ENCODE data around the gene SLC9C1.

SLC9C1 gene

DNA sequence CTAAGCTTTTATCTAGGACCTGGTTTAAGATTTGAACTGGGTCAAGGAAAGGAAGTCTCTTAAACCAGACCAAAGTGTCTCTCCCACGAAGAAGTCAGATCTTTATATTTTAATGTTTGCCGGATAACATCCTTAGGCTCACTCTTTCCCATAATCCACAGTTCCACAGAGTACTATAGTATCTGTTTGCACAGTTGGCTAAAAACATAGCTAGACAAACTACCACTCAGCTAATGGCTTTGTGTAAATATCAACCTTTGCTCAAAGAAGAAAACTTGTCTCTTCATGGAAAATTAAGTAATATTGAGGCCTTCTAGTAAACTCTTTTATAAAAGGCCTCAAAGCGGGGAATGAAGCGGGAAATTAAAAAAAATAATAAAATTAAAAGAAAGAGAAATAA is 13.5 kb upstream of the SLC9C1 start:
- no peak for DNase-seq (ENCODE audit: low spot score)

DNA sequence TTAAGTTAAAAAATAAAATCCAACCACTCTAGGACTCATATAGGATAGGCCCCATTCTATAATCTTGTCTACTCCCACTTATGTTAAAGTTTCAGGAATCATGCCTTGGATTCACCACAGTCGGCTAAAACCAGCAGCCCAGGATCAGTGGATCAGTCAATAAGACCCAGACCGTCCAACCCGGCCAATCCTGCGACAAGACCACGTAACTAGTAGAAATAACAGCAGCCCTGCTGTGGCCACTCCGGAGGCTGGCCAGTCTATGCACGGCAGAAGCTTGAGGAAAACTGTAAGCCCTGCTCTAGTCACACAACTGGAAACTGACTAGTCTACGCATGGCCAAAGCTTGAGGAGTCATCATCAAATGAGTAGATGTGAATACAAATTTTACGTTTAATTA is 12.8 kb upstream of the SLC9C1 start:
- DNase-seq (ENCODE audit: low spot score): no peak

DNA sequence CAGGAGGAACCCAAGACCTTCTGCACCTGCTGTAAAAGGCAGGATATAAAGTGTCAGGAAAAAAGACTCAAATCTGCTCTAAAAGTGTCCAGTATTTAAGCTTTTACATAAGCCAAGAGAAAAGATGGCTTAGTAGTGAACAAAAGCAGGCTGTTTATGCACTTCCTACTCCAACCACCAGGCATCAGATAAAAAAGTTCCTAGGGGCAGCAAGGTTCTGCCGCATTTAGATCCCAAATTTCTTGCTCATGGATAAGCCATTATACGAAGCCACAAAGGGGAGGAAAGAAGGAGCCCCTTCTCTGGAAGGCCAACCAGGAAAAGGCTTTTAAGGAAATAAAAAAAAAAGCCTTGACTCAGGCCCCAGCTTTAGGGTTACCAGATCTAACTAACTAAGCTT is 10.6 kb upstream of the SLC9C1 start:
- DNase-seq (ENCODE audit: low spot score): no peak

DNA sequence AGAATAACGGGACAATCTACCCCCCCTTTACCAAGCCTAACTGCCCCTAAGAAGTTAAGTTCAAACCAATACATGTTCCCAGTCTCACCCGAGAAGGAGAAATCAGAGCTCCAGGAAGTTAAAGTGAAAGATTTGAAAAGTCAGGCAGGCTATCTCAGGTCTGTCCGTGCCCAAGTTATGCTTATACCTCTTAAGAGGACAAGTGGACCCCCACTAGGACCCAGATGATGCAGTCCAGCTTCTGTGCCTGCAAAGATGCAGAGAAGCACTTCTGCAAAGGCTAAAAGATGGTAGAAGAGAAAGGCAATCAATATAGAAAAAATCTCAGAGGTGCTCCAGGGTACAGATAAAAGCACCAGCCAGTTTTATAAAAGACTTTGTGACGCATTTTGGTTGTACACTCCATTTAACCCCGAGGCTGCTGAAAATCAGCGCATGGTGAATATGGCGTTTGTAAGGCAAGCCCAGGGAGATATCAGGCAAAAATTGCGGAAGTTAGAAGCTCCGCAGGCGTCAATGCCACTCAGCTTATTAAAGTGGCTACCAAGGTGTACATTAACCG is 9.8 kb upstream of the SLC9C1 start:
- DNase-seq (ENCODE audit: low spot score): peak; percentile 37

DNA sequence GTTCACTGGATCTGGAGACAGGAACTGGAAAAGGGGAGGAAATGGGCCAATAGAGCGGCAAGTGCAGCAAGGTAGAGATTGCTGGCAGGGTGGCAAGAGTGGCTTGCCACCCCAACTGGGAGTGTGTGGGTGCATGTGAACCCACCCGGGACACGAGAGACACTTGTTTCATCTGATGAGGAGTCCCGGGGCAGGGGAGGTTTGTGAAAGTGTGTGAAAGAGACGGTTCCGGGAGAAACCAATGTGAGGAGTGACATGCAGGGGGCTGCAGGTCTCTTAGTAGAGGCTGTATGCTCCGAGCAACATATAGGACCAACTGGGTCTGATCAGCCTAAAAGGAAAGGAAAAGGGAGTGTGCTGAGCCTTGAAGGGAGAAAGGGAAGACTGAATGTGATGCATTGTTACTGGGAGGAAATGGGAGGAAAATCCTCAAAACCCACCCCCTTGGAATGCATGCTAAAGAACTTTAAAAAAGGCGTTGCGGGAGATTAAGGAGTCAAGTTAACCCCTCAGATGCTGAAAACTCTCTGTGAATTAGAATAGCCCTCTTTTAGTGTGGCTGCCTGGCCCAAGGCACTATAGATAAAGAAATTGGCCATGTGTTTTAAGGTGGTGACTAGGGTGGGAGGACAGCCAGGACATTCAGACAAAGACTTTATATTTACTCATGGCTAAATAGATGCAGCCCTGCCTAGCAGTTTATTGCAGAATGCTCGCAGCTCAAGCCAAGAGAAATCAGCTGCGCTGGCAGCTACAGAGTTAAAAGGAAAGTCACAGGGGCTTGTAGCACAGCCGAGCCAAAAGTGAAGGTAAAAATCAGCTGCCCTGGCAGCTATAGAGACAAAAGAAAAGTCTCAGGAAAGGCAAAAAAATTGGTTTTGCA is 9.1 kb upstream of the SLC9C1 start:
- DNase-seq (ENCODE audit: low spot score): peak; percentile 36

DNA sequence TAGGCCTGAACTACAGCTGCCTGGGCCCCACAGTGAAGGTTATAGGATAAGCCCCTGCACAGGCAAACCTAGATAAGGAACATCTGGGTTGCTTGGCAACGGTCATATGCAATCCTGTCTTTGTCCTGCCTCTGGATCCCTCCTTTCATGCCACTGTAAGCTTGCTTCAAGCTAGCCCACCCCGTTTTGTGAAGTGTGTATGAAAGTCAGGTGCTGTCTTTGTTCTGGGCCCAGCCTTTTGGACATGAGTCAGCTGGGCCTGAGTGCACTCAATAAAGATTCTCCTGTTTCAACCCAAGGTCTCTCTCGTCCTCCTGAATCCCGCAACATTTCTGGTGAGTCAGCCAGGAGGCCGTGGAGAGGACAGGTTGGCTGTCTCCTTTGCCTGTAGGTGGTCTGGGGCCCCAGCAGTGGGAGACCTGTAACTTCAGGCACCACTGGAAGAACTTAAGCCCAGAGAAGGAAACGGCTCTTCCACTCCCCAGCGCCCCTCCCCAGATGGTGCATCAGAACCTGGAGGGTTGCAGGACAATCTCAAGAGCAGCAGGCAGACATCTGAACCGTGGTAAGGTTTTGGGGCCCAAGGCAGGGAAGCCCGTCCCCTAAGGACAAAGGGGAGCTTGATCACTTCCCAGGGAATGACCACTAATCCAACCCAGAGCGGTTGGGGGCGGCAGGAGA is 8.3 kb upstream of the SLC9C1 start:
- DNase-seq (ENCODE audit: low spot score): peak; percentile 78

DNA sequence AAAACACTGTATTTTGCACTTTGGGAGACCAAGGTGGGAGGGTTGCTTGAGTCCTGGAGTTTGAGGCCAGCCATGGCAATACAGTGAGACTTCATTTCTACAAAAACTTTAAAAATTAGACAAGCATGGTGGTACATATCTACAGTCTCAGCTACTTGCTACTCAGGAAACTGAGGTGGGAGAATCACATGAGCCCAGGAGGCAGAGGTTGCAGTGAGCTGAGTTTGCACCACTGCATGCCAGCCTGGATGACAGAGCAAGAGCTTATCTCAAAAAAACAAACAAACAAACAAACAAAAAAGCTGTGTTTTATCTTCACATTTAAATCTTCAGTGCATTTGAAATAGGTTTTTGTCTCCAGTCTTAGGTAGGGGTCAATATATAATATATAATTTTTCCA is 4.8 kb upstream of the SLC9C1 start:
- no peak for DNase-seq (ENCODE audit: low spot score)

DNA sequence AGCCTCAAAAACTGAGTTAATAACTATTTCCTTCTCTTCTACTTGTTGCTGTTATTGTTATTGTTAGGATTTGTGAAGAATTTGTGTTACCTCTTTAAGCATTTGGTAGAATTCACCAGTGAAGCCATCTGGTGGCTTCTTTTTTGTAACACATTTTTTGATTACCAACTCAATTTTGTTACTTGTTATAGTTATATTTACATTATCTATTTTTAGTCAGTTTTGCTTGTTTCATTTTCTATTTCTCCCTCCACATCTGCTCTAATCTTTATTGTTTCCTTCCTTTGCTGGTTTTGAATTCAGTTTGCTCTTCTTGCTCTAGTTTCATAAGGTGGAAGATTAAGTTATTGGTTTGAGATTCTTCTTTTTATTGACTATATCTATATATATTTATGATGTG is 3.7 kb upstream of the SLC9C1 start:
- no peak for DNase-seq (ENCODE audit: low spot score)

DNA sequence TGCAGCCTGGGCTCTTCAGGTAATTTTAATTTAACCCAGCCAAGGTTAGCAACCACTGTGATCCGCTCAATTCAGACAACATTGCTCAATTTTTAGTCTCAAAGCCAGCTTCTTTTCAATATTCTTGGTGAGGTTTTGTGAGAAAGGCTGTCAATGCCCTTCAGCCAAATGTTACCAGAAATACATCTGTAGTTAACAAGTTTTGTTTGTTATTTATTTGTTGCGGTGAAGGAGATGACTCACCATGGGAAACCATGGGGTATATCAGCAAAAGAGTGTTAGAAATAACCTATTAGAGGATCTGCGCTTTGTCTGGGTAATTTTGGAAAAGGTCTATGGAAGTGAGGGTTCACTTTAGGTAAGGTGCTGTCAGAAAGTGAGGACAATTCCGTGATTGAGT is 5.0 kb downstream of the SLC9C1 start:
- DNase-seq (ENCODE audit: low spot score): no peak

DNA sequence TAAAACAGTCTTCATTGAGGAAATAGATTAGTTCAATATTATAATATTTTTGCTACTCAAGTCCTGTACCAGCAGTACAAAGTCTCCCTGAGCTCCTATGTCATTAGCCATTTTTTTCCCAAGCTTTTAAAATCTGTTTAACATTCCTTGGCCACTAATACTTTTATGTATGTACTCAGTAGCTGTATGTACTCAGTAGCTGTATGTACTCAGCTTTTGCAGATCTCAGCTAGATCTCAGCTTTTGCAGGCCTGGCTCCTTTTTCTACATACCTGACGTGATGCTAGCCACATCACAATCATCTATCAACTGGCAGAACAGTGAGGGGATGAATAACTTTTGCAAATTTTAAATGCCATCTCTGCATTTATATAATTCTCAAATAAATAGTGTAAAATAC is 13.8 kb downstream of the SLC9C1 start:
- no peak for DNase-seq (ENCODE audit: low spot score)

DNA sequence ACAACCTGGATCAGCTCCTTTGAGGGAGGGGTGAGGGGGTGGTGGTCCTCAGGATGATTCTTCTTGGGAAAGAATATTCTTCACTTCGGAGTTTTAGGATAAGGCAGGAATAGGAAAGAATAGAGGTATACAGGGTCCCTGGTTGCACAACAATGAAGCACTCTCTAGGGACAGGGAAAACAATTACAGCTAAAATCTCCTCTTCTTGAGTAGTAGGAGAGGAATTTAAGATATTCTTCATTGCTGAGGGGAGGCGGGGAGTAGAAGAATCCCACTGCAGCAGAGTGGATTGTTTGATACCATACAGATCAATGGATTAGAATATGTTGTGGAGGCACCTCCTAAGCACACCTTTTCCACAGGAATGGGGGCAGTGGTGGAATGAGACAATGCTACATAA is 20.5 kb downstream of the SLC9C1 start:
- no peak for DNase-seq (ENCODE audit: low spot score)

DNA sequence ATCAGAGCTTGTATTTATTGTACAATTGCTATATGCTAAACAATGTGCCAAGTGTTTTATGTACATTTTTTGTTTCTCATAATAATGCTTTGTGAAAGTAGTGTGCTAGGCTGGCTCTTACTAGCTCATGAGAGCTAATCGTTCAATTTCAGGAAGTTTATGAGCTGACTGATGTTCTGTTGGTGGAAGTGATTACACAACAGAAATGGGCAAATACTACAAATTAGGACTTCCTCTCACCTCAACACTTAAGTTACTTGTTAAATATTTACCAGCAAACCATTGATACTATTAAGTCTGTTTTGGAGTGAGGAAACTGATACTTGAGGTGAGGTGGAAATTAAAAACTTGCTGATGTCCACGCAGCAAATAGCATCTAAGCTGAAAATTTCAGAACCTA is 32.3 kb downstream of the SLC9C1 start:
- DNase-seq (ENCODE audit: low spot score): no peak

DNA sequence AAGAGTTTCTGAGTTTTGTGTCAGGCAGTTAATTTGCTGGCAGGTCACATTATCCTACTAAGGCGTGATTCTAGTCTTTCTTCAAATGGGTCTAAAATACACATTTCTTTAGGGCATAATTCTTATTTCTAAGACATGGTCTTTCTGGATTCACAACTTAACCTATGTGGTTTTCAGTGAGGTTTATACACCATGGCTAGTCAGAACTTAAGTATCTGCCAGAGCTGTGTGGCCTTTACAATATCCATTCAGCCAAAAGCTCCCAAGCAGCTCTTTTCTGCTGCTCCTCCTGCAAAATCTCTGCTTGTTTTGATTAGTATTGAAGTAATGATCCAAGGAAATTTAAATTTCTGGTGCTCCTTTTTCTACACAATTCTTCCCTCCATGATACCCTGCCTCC is 33.5 kb downstream of the SLC9C1 start:
- no peak for DNase-seq (ENCODE audit: low spot score)

DNA sequence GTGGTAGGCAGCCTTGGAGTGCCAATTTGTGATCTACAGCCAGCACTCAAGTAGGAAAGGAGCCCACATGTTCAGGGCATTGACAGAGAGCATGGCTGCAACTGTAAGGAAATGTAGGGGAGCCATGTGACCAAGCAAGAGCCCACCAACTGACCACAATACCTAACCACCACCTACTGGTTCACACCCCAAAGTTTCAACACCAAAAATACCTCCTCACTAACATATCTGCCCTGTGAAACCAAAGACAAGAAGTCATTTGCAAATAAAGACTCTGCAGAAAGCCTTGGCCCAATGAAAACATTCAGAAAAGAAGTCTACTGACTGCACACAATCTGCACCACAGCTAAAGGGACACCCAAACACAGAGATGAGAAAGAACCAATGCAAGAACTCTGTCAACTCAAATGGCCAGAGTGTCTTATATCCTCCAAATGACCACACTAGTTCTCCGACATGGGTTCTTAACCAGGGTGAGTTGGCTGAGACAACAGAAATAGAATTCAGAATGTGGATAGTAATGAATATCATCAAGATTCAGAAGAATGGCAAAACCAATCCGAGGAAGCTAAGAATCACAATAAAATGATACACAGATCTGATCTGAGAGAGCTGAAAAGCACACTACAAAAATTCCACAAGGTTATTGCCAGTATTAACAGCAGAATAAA is 40.6 kb downstream of the SLC9C1 start:
- DNase-seq (ENCODE audit: low spot score): no peak

DNA sequence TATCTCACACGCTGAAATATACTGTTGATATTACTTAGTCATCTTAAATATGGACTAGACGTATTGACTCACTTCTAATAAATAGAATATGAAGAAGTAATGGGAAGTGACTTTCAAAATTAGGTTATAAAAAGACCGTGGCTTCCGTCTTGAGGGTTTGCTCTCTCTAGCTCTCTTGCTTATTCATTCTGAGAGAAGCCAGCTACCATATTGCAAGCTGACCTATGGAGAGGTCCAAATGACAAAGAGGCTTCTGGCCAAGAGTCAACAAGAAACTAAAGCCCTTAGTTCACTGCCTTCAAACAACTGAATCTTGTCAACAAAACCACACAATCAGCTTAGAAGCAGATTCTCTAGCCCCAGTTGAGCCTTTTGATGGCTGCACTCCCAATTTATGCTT is 46.1 kb downstream of the SLC9C1 start:
- DNase-seq (ENCODE audit: low spot score): no peak

DNA sequence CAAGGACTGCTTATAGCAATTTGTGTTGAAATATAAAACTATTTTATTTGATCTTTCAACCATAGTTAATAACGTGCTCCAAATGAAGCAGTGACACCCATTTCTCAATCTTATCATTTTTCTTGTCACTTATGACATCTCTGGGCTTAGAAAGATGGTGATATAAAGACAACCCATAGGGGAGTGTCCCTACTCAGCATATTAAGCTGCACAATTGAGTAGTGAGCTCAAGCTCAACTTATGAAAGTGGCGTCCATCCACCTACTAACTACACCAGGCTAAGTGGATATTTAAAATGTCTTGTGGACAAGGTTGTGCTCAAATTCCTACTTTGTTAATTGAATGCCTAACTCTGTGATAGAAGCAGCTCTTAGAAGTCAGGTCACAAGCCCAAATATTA is 46.7 kb downstream of the SLC9C1 start:
- no peak for DNase-seq (ENCODE audit: low spot score)

DNA sequence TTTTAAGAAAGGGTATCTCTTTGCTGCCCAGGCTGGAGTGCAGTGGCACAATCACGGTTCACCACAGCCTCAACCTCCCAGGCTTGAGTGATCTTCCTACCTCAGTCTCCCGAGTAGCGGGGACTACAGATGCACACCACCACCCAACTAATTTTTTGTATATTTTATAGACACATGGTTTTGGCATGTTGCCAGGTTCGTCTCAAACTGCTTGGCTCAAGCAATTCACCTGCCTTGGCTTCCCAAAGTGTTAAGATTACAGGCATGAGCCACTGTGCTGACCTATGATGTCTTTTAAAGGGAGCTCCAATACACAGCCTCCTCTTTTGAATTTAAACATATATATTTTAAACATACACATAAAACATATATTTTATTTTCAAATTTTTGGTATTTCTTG is 60.9 kb downstream of the SLC9C1 start:
- no peak for DNase-seq (ENCODE audit: low spot score)

DNA sequence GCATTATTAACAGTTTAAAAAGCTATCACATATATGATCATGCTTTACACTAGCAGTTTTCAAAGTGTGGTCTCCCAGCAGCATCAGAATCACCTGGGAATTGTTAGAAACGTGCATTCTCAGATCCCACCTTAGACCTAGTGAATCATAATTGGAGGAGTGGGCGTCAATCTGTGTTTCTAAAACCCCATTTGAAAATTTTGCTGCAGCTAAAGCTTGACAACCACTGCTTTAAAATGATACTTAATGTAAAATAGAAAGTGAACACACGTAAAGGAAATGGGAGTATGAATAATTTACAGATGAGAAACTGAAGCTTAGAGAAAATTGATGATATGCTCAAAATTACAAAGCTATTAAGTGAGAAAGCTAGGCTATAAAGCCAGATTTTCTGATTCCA is 62.3 kb downstream of the SLC9C1 start:
- DNase-seq (ENCODE audit: low spot score): no peak

DNA sequence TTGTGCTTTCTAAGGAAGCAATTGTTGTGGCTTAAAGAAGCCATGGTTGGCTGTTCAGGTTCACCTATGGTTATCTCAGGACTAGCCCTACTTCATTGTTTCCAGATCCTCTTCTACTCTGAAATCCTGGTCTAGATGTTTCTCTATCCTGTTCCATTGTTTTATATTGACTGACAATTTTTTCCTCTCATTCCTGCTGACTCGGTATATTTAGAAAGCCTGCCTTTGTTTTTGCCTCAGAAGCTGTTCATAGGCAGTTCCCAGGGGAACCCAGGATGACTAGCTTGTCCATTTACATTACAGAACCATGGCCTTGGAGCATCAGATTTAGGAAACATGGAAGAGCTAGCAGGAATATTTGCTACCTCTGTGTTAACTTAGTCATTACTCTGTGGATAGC is 64.0 kb downstream of the SLC9C1 start:
- no peak for DNase-seq (ENCODE audit: low spot score)

DNA sequence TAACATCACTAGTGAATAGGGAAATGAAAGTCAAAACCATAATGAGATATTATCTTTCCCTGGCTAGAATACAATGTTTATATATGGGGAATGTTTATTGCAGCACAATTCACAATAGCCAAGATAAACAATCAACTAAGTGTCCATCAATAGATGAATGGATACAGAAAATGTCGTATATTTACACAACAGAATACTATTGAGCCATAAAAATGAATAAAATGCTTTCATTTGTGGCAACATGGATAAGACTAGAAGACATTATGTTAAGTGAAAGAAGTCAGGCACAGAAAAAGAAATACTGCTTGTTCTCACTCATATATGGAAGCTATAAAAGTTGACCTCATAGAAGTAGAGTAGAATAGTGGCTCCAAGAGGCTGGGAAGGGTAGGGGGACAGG is 65.2 kb downstream of the SLC9C1 start:
- DNase-seq (ENCODE audit: low spot score): no peak

DNA sequence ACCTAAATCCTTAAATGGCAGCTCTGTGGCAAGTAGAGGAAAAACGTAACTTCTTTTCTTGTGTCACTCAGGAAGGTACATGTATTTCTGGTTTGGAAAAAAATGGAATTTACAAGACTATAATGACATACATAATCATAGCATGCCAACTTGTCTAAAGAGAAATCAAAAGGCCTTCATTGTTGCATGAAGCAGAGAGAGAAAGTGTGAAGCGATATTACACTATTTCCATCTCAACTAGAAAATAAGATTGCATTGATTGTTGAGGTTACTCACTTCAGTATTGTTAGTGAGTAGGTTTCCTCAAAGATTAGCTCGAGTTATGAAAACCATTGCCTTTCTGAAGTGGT is 93.7 kb downstream of the SLC9C1 start:
- no peak for DNase-seq (ENCODE audit: low spot score)

DNA sequence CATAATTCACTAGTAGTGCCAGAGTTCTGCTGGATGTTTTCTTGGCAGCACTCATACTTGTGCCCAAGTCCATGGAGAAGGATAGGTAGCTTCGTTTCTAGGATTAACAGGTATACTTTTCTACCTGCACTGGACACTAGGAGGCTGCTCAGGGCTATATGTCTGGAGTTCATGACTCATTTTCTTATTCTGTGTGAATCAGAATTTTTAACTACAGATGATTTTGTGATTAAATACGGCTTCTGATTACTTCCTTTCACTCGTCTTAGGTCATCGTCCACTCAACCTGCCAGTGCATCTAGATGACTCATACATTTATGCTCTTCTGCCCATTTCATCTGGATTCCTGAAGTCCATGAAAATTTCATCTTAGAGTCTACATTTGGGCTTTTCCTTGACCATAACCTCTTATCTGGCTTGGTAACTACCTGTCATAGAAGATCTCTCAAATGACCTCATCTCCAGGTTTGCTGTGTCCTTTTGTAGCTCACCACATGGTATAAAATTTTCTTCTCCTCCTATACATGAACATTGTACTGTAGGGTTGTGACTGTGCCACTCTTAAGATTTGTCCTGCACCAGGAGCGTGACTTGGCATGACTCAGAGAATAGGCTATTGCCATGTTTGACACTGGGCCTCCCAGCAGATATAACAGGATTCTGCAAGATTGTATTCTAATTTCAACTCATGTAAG is 94.2 kb downstream of the SLC9C1 start:
- DNase-seq (ENCODE audit: low spot score): no peak

All from SK-N-DZ (cell line).